ENCODE results near the gene NDUFA13. TPM values are rescaled to one million over a fixed set of nuclear protein-coding genes. Genes with fewer than 3 reads are reported as not detected.

NDUFA13 gene
- total RNA-seq, 1 experiment from 2014 or later, result 489 TPM

DNA sequence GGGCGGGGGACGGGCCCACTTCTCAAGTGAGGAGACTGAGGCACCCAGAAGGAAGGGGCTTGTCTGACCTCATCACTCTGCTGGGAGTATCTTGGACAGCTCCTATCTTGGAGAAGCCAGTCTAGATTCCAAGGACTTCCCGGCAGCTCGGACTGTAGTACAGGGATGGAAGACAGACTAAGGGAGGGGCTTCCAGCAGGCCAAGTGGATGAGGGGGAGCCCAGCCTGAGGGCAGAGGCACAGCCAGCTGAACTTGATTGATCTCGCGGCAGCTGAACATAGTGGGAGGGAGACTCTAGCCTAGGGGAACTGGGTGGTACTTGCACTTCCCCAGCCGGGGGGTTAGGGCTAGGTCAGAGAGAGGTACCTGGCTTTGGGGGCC is 22.8 kb downstream of the NDUFA13 start:
- no peak overlapping the region; a peak in 1 of 7 replicates for H3K27ac Mint-ChIP-seq

More for the DNA sequence above, 22.8 kb downstream of the NDUFA13 start:
- Histone ChIP-seq H3K56ac (ENCODE audit: insufficient read length, low read depth, low read length) (no peak overlapping the region), H3K18ac (ENCODE audit: insufficient read length, low read depth, low read length) (no peak overlapping the region), H4K8ac (replicated peaks; ENCODE audit: insufficient read length, low read depth, low read length) (no peak overlapping the region), H3K79me2 (ENCODE audit: insufficient read depth, low read length) (no peaks in the 10 kb centered on the region), H2AK5ac (ENCODE audit: insufficient read length, low read length) (no peak overlapping the region), H3K4me1 (ENCODE audit: insufficient read depth, low read length) (no peaks in the 10 kb centered on the region), H4K91ac (ENCODE audit: insufficient read length, low read depth, low read length) (no peak overlapping the region), H3K4ac (ENCODE audit: low read depth, low read length) (no peak overlapping the region), H2BK20ac (ENCODE audit: low read depth, low read length, poor library complexity, severe bottlenecking) (no peak overlapping the region), H3K4me2 (ENCODE audit: insufficient read depth, insufficient read length, low read length) (peak overlapping the region; percentile 59), H4K20me1 (ENCODE audit: control insufficient read depth, insufficient read depth, insufficient read length) (no peaks in the 10 kb centered on the region), H2BK120ac (ENCODE audit: low read depth, low read length, poor library complexity, severe bottlenecking) (no peak overlapping the region), H3K9ac (ENCODE audit: extremely low read depth, insufficient read length, low read length) (no peak overlapping the region), H3K14ac (ENCODE audit: insufficient read depth, low read length) (no peak overlapping the region), H2AFZ (ENCODE audit: low read length) (no peak overlapping the region), H3K27ac (ENCODE audit: insufficient read length, low read depth, low read length) (no peak overlapping the region), H3T11ph (ENCODE audit: low read length) (no peak overlapping the region), H3K9me3 (ENCODE audit: control insufficient read depth, low read depth, low read length) (no peaks in the 10 kb centered on the region), H4K5ac (ENCODE audit: insufficient read length, low read depth, low read length) (no peak overlapping the region), H3K27me3 (ENCODE audit: insufficient read depth, low read length) (peaks cover 2% of the 10 kb centered on the region; the same call in 1 of the 2 replicates), H2BK5ac (ENCODE audit: insufficient read length, low read length) (no peak overlapping the region), H3K79me1 (ENCODE audit: insufficient read depth, low read depth, low read length, poor library complexity, severe bottlenecking) (no peaks in the 10 kb centered on the region), H3K23ac (ENCODE audit: insufficient read length, low read depth, low read length) (no peak overlapping the region), H2BK12ac (ENCODE audit: insufficient read length, low read depth, low read length) (no peak overlapping the region), H3K23me2 (ENCODE audit: insufficient read length, low read depth, low read length, poor library complexity, severe bottlenecking) (peaks cover 14% of the 10 kb centered on the region), H2BK15ac (ENCODE audit: low read depth, low read length) (no peak overlapping the region)
- TF ChIP-seq, protein P1, sequence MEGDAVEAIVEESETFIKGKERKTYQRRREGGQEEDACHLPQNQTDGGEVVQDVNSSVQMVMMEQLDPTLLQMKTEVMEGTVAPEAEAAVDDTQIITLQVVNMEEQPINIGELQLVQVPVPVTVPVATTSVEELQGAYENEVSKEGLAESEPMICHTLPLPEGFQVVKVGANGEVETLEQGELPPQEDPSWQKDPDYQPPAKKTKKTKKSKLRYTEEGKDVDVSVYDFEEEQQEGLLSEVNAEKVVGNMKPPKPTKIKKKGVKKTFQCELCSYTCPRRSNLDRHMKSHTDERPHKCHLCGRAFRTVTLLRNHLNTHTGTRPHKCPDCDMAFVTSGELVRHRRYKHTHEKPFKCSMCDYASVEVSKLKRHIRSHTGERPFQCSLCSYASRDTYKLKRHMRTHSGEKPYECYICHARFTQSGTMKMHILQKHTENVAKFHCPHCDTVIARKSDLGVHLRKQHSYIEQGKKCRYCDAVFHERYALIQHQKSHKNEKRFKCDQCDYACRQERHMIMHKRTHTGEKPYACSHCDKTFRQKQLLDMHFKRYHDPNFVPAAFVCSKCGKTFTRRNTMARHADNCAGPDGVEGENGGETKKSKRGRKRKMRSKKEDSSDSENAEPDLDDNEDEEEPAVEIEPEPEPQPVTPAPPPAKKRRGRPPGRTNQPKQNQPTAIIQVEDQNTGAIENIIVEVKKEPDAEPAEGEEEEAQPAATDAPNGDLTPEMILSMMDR (conservative IDR thresholded peaks at IDR 0.05), result no peak
- peaks cover 7 to 15% of the 10 kb centered on the region in 2 experiments for H3K4me1 Mint-ChIP-seq
- WGBS (ENCODE audit: extremely low coverage, insufficient read length, low lambda C conversion rate), result no CpG with 5 or more reads among the region's 7 CpGs
- no peaks in the 10 kb centered on the region; a peak in 1 of 5 replicates for H3K9me3 Mint-ChIP-seq
- DNase-seq, result peak; percentile 52
- H3K36me3 Mint-ChIP-seq (ENCODE audit: insufficient read depth in 1 of 3, low read depth in 3 of 3), result peaks cover 2 to 8% (median 4%) of the 10 kb centered on the region in 3 experiments; a peak in 5 of 7 replicates
- H3K27me3 Mint-ChIP-seq (ENCODE audit: low read depth), result peaks cover 31% of the 10 kb centered on the region
- peak overlapping the region; percentile 61 to 79 for H3K4me3 Mint-ChIP-seq

Measured in H9 (cell line).